ENCODE measurements around the gene TASP1. TPM values are rescaled to one million over a fixed set of nuclear protein-coding genes. Genes with fewer than 3 reads are reported as not detected.

The TASP1 gene
- total and polyA plus RNA-seq, 10 donors, result 6.3 to 21.5 (median 15.5) TPM

DNA sequence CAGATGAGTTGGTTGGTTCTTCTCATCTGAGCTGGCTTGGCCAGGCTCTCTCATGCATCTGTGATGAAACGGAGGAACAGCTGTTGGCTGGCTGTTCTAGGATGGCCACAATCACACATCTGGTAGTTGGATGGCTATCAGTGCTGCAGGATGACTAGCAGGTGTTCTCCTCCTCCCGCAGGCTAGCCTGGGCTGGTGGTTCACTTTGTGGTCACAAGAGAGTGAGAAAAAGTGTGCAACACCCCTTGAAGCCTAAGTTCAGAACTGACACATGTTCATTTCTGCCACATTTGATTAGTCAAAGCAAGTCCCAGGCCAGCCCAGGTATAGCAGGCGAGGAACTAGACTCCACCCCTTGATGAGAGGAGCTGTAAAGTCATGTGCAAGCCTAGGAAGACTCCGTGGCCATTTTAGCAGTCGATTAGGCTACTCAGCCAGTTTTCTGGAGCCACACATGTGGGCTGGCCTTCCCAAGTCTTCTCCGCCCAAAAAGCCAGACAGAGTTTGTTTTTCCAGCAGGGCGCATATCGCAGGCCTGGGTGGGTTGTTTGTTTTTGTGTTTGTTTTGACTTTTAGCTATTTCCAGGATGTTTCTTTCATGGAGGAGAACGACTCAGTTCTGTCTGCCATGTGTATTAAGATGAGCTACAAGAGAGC, 296.9 kb downstream of the TASP1 start:
- TF ChIP-seq POLR2A (IDR thresholded peaks at IDR 0.05) (no peak), POLR2AphosphoS5 (IDR thresholded peaks at IDR 0.05) (no peak), CTCF (IDR thresholded peaks at IDR 0.05 in 8 of 11, conservative IDR thresholded peaks at IDR 0.05 in 3 of 11) (no peak)
- intact Hi-C loops (cut with DNase I; ENCODE audit: low total_unique reads), result no loop called here
- Histone ChIP-seq H3K4me1 (no peaks in the 10 kb centered on the region), H3K9me3 (no peaks in the 10 kb centered on the region), H3K27ac (no peak overlapping the region), H3K27me3 (replicated peaks in 1 of 7) (no peaks in the 10 kb centered on the region), H3K36me3 (no peaks in the 10 kb centered on the region), H3K4me3 (no peak overlapping the region)
- no peak for DNase-seq
- whole genome bisulfite sequencing, 5 donors, result 82 to 91% (median 84%) methylated on average over 9 of the region's 9 CpGs

- TF ChIP-seq POLR2AphosphoS5 (IDR thresholded peaks at IDR 0.05) (no peak), POLR2A (IDR thresholded peaks at IDR 0.05) (no peak), CTCF (IDR thresholded peaks at IDR 0.05 in 8 of 11, conservative IDR thresholded peaks at IDR 0.05 in 3 of 11) (no peak)
- Histone ChIP-seq H3K4me3 (no peak overlapping the region), H3K27ac (no peak overlapping the region), H3K4me1 (no peaks in the 10 kb centered on the region), H3K9me3 (no peaks in the 10 kb centered on the region), H3K27me3 (replicated peaks in 1 of 7) (no peaks in the 10 kb centered on the region), H3K36me3 (no peaks in the 10 kb centered on the region)
- intact Hi-C loops (cut with DNase I; ENCODE audit: low total_unique reads), result no loop called here
- no peak for DNase-seq
- WGBS, 5 donors, result 52 to 79% (median 69%) methylated on average over 2 of the region's 2 CpGs
Measured at GRCh38 chr20:13340088-13340487, 298.6 kb downstream of the TASP1 start.

Other genes with a start within 250 kb of the TASP1 start
- 10 to 100 TPM in 6 of 7 donors, 1 to 10 TPM in 1; 8.2 to 15.6 (median 14.6) TPM for gene ESF1, start 146.0 kb upstream of the TASP1 start, total RNA-seq
- 10 to 100 TPM in 1 of 3 donors, 1 to 10 TPM in 2; 6.9 to 10.3 (median 9.0) TPM for gene ESF1, start 146.0 kb upstream of the TASP1 start, polyA plus RNA-seq
- gene NDUFAF5, start 146.1 kb upstream of the TASP1 start, total RNA-seq, result 10 to 100 TPM; 11.5 to 31.0 (median 27.6) TPM
- 10 to 100 TPM; 17.8 to 37.2 (median 23.3) TPM for gene NDUFAF5, start 146.1 kb upstream of the TASP1 start, polyA plus RNA-seq

Data from spleen (tissue), 11 donors.